GM12878 (cell line): Measurements from ENCODE around the gene ACOT12. TPM values are rescaled to one million over a fixed set of nuclear protein-coding genes. Genes with fewer than 3 reads are reported as not detected.

ENCODE experiments used
- ATAC-seq: fragments of 200-7000 bp; cut with Tn5 transposase; 3 replicates; pipeline ENCODE4 v1.9.1; 2020; ENCODE audit warnings: mild to moderate bottlenecking, moderate library complexity
- BruUV-seq: library from RNA; stranded (reverse); fragments of 400-500 nt; replicated peaks from 2 replicates; lab custom pipeline; 2021; lab: Mats Ljungman, UMichigan
- CTCF ChIA-PET: fragments of 300-600 bp; sonication (Branson Sonifier 250); formaldehyde crosslinking; extraction: SDS; loops from one replicate; lab custom pipeline; 2021; ENCODE audit warnings: inconsistent platforms; lab: Yijun Ruan, JAX
- POLR2A ChIA-PET: fragments of 350-600 bp; formaldehyde crosslinking; extraction: SDS; loops from one replicate; lab custom pipeline; 2021; ENCODE audit warnings: inconsistent platforms; lab: Charles Lee
- RAD21 ChIA-PET: fragments of 300-600 bp; sonication (Branson Sonifier 250); formaldehyde crosslinking; loops from one replicate; lab custom pipeline; 2023; ENCODE audit warnings: antibody characterized with exemption; ENCODE audit not compliant: unreplicated experiment; lab: Charles Lee
- SMC1A ChIA-PET: fragments of 300-600 bp; sonication (Branson Sonifier 250); formaldehyde crosslinking; loops from one replicate; lab custom pipeline; 2023; ENCODE audit not compliant: unreplicated experiment, uncharacterized antibody; lab: Charles Lee
- DNase-seq: peaks from one replicate; pipeline ENCODE4 v3.0.0-alpha.2; 2011; ENCODE audit warnings: low read depth, low spot score
- FAIRE-seq: peaks from 3 replicates; lab custom pipeline; 2011; peaks lifted over from hg19 to GRCh38; lab: Jason Lieb, UNC
- H2AFZ ChIP-seq: 2 replicates; pipeline ENCODE4 v1.6.0; 2011; ENCODE audit warnings: low read depth, low read length, control low read depth; ENCODE audit not compliant: control insufficient read depth
- H3K27ac ChIP-seq: 2 replicates; pipeline ENCODE4 v1.5.1; 2011; ENCODE audit warnings: control low read depth; ENCODE audit not compliant: control insufficient read depth, insufficient read depth
- H3K27me3 ChIP-seq, 2 experiments: replicated peaks in 1 of 2; 2 replicates each; pipeline versions ENCODE4 v1.6.0 to v1.6.1; 2011; ENCODE audit warnings: low read length in 1 of 2; ENCODE audit not compliant: control insufficient read depth in 2 of 2, insufficient read depth in 2 of 2
- H3K36me3 ChIP-seq, 2 experiments: 2 replicates each; pipeline ENCODE4 v1.5.1; 2011; ENCODE audit warnings: low read length in 1 of 2; ENCODE audit not compliant: control insufficient read depth in 2 of 2, insufficient read depth in 2 of 2
- H3K4me1 ChIP-seq: 2 replicates; pipeline ENCODE4 v1.6.1; 2011; ENCODE audit warnings: mild to moderate bottlenecking, low read length, moderate library complexity, mixed read lengths; ENCODE audit not compliant: control insufficient read depth, insufficient read depth
- H3K4me2 ChIP-seq: 2 replicates; pipeline ENCODE4 v1.6.0; 2011; ENCODE audit warnings: control low read depth; ENCODE audit not compliant: control insufficient read depth, insufficient read depth
- H3K4me3 ChIP-seq: fragments of 200-600 bp; sonication (generic); 2 replicates; pipeline ENCODE4 v1.5.1; 2016
- H3K79me2 ChIP-seq: 2 replicates; pipeline ENCODE4 v1.6.0; 2011; ENCODE audit warnings: low read length; ENCODE audit not compliant: control insufficient read depth, insufficient read depth
- H3K9ac ChIP-seq: 2 replicates; pipeline ENCODE4 v1.8.0; 2011; ENCODE audit warnings: low read length, control low read depth, mixed read lengths; ENCODE audit not compliant: control insufficient read depth, insufficient read depth
- H3K9me3 ChIP-seq: replicated peaks from 3 replicates; pipeline ENCODE4 v1.5.1; 2011; ENCODE audit warnings: mild to moderate bottlenecking, low read length; ENCODE audit not compliant: control insufficient read depth, insufficient read depth
- H4K20me1 ChIP-seq: 2 replicates; pipeline ENCODE4 v1.6.0; 2011; ENCODE audit not compliant: control insufficient read depth, insufficient read depth
- ASH2L ChIP-seq: fragments of 300-600, 200-600 bp; sonication (generic); IDR thresholded peaks from 2 replicates; pipeline ENCODE4 v1.6.1; 2017; ENCODE audit warnings: low read depth, mild to moderate bottlenecking, borderline replicate concordance
- BHLHE40 ChIP-seq, 2 experiments: fragments of 450-650 bp in 1 of 2; IDR thresholded peaks; 2 replicates each; pipeline ENCODE4 v1.6.1; 2011 to 2017; ENCODE audit warnings: low read depth in 2 of 2, borderline replicate concordance in 1 of 2, improper control_type of control experiment in 1 of 2, low read length in 1 of 2, mild to moderate bottlenecking in 1 of 2
- EGR1 ChIP-seq, 2 experiments: IDR thresholded peaks; 1 replicate in 1 of 2; 2 replicates in 1 of 2; pipeline ENCODE4 v1.6.1; 2011 to 2012; ENCODE audit warnings: low read depth in 2 of 2, low read length in 2 of 2, borderline replicate concordance in 1 of 2, mild to moderate bottlenecking in 1 of 2, moderate library complexity in 1 of 2
- KLF5 ChIP-seq: fragments of 450-650 bp; IDR thresholded peaks from 2 replicates; pipeline ENCODE4 v1.6.1; 2014; ENCODE audit warnings: mild to moderate bottlenecking; ENCODE audit not compliant: partially characterized antibody
- MEF2A ChIP-seq: IDR thresholded peaks from 2 replicates; pipeline ENCODE4 v1.6.1; 2011; ENCODE audit warnings: low read depth, mild to moderate bottlenecking, low read length, moderate library complexity; ENCODE audit not compliant: insufficient read depth
- MYC ChIP-seq: IDR thresholded peaks from 2 replicates; pipeline ENCODE4 v1.6.1; 2011; ENCODE audit warnings: mild to moderate bottlenecking, low read length, moderate library complexity, inconsistent platforms; ENCODE audit not compliant: insufficient read depth, insufficient replicate concordance, insufficient read length, severe bottlenecking
- PAX5 ChIP-seq: IDR thresholded peaks from 2 replicates; pipeline ENCODE4 v1.6.1; 2011; ENCODE audit warnings: low read depth, low read length, borderline replicate concordance
- POLR2AphosphoS2 ChIP-seq: IDR thresholded peaks from 2 replicates; pipeline ENCODE4 v1.6.1; 2011; ENCODE audit warnings: low read depth, mild to moderate bottlenecking, low read length, improper control_type of control experiment, moderate library complexity
- SMAD5 ChIP-seq: IDR thresholded peaks from 2 replicates; pipeline ENCODE4 v1.6.1; 2016; ENCODE audit warnings: antibody characterized with exemption, low read depth
- SP1 ChIP-seq: IDR thresholded peaks from one replicate; pipeline ENCODE4 v1.6.1; 2011; ENCODE audit warnings: low read depth, low read length
- SREBF2 ChIP-seq: IDR thresholded peaks from 2 replicates; pipeline ENCODE4 v1.6.1; 2012; ENCODE audit warnings: mild to moderate bottlenecking, low read length
- STAT1 ChIP-seq: fragments of 450-650 bp; conservative IDR thresholded peaks from 2 replicates; pipeline ENCODE4 v1.6.1; 2014; ENCODE audit warnings: antibody characterized with exemption, mild to moderate bottlenecking
- SUPT20H ChIP-seq: IDR thresholded peaks from 2 replicates; pipeline ENCODE4 v1.6.1; 2011; ENCODE audit warnings: low read depth, mild to moderate bottlenecking, low read length, moderate library complexity, borderline replicate concordance; ENCODE audit not compliant: control insufficient read depth
- SUZ12 ChIP-seq: fragments of 200-600 bp; sonication (generic); IDR thresholded peaks from one replicate; pipeline ENCODE4 v1.6.1; 2018; ENCODE audit warnings: antibody characterized with exemption, mild to moderate bottlenecking; ENCODE audit not compliant: unreplicated experiment
- USF2 ChIP-seq: IDR thresholded peaks from 2 replicates; pipeline ENCODE4 v1.6.1; 2011; ENCODE audit warnings: low read depth, low read length, improper control_type of control experiment, borderline replicate concordance
- WGBS: methylation state at CpG from one replicate; pipeline ENCODE4 v1.1.6; 2016; ENCODE audit warnings: low lambda C conversion rate; ENCODE audit not compliant: insufficient replicate concordance, insufficient coverage; ENCODE audit errors: missing lambda C conversion rate; 5-methylcytosine and 5-hydroxymethylcytosine counted together
- in situ Hi-C: fragments of 300-500 bp; cut with MboI; formaldehyde crosslinking; loops from 9 replicates; pipeline ENCODE4 v1.14.3; 2018; ENCODE audit warnings: mixed read lengths
- intact Hi-C: fragments of 100-400 bp; cut with micrococcal nuclease; formaldehyde crosslinking; loops from one replicate; pipeline ENCODE4 v1.14.2; 2022; ENCODE audit not compliant: unreplicated experiment
- polyA plus RNA-seq, 11 experiments: library from polyadenylated mRNA; depleted of rRNA in 4 of 11; unstranded in 6 of 11; stranded (reverse) in 5 of 11; fragments of >200 nt; fragmentation: Nextera tagmentation in 4 of 11; fragmentation: Illumina TruSeq in 1 of 11; extraction: Ambion mirVana in 4 of 11; extraction: Trizol in 1 of 11; gene quantifications; 1 replicate in 1 of 11; 2 replicates in 10 of 11; pipeline versions ENCODE4 v1.2.1 to v1.2.3, GENCODE V29; 2011 to 2016; ENCODE audit warnings: inconsistent platforms in 2 of 11, missing spikeins in 2 of 11, low read depth in 1 of 11
- total RNA-seq, 4 experiments: library from RNA; depleted of rRNA in 3 of 4; stranded (reverse); fragments of >200 nt in 3 of 4; fragmentation: Illumina TruSeq in 1 of 4; extraction: Trizol in 1 of 4; gene quantifications; 2 replicates each; pipeline versions ENCODE4 v1.2.1 to v1.2.3, GENCODE V29; 2013 to 2021
- TF ChIP-seq, protein P1 (sequence below): IDR thresholded peaks from 2 replicates; pipeline ENCODE4 v1.6.1; 2012; ENCODE audit warnings: low read depth, low read length, improper control_type of control experiment
- TF ChIP-seq, protein P2 (sequence below): fragments of 150-350 bp; IDR thresholded peaks from 2 replicates; pipeline ENCODE4 v1.6.1; 2014; ENCODE audit warnings: mild to moderate bottlenecking, low read depth, low read length
- TF ChIP-seq, protein P3 (sequence below): fragments of 450-650 bp; IDR thresholded peaks from 2 replicates; pipeline ENCODE4 v1.6.1; 2017; ENCODE audit warnings: low read depth, mild to moderate bottlenecking, moderate library complexity

Gene ACOT12
- total and polyA plus RNA-seq, 10 of the 15 experiments (the other 5 are each of a cell fraction or from before 2014, with no cell fraction given), result 0.08 TPM; not detected in 9

DNA sequence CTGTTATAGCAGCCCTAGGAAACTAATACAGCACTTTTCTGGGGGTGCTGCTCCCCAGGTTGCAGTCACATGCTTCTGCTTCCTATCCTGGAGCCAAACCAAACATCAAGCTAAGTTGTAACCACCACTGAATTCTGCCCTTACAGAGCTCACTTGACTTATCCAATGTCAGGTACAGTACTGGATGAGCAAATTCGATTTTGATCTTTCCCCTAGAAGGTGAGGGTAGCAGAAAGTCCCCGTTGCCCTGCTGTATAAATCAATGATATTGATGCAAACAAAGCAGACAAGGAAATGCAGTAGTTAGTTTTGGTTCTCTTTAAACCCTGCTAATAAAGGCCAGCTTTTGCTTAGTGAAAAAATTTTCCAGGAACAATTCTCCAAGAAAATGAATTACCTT lies 56.1 kb downstream of the ACOT12 start:
- H4K20me1 ChIP-seq, result no peaks in the 10 kb centered on the region
- WGBS, result 25% methylated on average over 2 of the region's 2 CpGs
- ChIA-PET POLR2A (interaction anchor here (0.6 kb wide), 1 partner anchor 112 kb away, joined by 3 read pairs; no protein-coding TSS in a partner anchor), SMC1A (interaction anchor here (0.7 kb wide), 1 partner anchor 68 kb away, joined by 3 read pairs; no protein-coding TSS in a partner anchor), CTCF (interaction anchor here (1.2 kb wide), 1 partner anchor 10 kb away, joined by 4 read pairs; no protein-coding TSS in a partner anchor), RAD21 (no interaction called here)
- H3K27me3 ChIP-seq, result no peaks in the 10 kb centered on the region
- no TSS peak for BruUV-seq
- H3K4me3 ChIP-seq, result no peak overlapping the region
- DNase-seq, result no peak
- no peaks in the 10 kb centered on the region for H3K4me1 ChIP-seq
- FAIRE-seq, result no peak
- ATAC-seq, result no peak
- intact Hi-C loops (no loop called here), in situ Hi-C loops (no loop called here)
- no peaks in the 10 kb centered on the region for H3K36me3 ChIP-seq
- H3K27ac ChIP-seq, result no peak overlapping the region
- no peaks in the 10 kb centered on the region; the same call in 2 of the 3 replicates for H3K9me3 ChIP-seq
- H2AFZ ChIP-seq, result no peak overlapping the region
- no peak overlapping the region for H3K9ac ChIP-seq
- H3K4me2 ChIP-seq, result no peak overlapping the region
- H3K79me2 ChIP-seq, result no peaks in the 10 kb centered on the region
- TF ChIP-seq USF2 (no peak), SREBF2 (no peak), ASH2L (no peak), SUZ12 (no peak), SMAD5 (no peak), STAT1 (no peak), KLF5 (no peak), SUPT20H (no peak), MYC (no peak), BHLHE40 (IDR thresholded peaks at IDR 0.05; ENCODE audit: borderline replicate concordance in 1 of 2, low read depth in 2 of 2, low read length in 1 of 2) (no peak), SP1 (no peak), EGR1 (IDR thresholded peaks at IDR 0.05; ENCODE audit: borderline replicate concordance in 1 of 2, low read depth in 2 of 2, low read length in 2 of 2) (no peak), PAX5 (no peak), POLR2AphosphoS2 (no peak), MEF2A (no peak)
- TF ChIP-seq, protein P1, sequence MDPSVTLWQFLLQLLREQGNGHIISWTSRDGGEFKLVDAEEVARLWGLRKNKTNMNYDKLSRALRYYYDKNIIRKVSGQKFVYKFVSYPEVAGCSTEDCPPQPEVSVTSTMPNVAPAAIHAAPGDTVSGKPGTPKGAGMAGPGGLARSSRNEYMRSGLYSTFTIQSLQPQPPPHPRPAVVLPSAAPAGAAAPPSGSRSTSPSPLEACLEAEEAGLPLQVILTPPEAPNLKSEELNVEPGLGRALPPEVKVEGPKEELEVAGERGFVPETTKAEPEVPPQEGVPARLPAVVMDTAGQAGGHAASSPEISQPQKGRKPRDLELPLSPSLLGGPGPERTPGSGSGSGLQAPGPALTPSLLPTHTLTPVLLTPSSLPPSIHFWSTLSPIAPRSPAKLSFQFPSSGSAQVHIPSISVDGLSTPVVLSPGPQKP, result no peak
- TF ChIP-seq, protein P2, sequence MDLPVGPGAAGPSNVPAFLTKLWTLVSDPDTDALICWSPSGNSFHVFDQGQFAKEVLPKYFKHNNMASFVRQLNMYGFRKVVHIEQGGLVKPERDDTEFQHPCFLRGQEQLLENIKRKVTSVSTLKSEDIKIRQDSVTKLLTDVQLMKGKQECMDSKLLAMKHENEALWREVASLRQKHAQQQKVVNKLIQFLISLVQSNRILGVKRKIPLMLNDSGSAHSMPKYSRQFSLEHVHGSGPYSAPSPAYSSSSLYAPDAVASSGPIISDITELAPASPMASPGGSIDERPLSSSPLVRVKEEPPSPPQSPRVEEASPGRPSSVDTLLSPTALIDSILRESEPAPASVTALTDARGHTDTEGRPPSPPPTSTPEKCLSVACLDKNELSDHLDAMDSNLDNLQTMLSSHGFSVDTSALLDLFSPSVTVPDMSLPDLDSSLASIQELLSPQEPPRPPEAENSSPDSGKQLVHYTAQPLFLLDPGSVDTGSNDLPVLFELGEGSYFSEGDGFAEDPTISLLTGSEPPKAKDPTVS, result no peak
- TF ChIP-seq, protein P3, sequence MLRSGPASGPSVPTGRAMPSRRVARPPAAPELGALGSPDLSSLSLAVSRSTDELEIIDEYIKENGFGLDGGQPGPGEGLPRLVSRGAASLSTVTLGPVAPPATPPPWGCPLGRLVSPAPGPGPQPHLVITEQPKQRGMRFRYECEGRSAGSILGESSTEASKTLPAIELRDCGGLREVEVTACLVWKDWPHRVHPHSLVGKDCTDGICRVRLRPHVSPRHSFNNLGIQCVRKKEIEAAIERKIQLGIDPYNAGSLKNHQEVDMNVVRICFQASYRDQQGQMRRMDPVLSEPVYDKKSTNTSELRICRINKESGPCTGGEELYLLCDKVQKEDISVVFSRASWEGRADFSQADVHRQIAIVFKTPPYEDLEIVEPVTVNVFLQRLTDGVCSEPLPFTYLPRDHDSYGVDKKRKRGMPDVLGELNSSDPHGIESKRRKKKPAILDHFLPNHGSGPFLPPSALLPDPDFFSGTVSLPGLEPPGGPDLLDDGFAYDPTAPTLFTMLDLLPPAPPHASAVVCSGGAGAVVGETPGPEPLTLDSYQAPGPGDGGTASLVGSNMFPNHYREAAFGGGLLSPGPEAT, result no peak
- TF ChIP-seq, all 136 proteins: peak for 0
